Neural cell (in vitro differentiated cells): ENCODE measurements around the gene ZC3H6. TPM values are rescaled to one million over a fixed set of nuclear protein-coding genes. Genes with fewer than 3 reads are reported as not detected.

Experiments used
- H2AFZ ChIP-seq: fragments of 200-600, 300-800 bp; sonication (generic), shearing (Covaris generic); 2 replicates; pipeline ENCODE4 v1.6.0; 2014; ENCODE audit warnings: low read depth, mild to moderate bottlenecking, antibody characterized with exemption, low read length, moderate library complexity
- H3F3A ChIP-seq: fragments of 200-600 bp; shearing (Covaris generic); 2 replicates; pipeline ENCODE4 v1.6.1; 2016; ENCODE audit warnings: mild to moderate bottlenecking, moderate library complexity, mixed read lengths, antibody characterized with exemption, low read length; ENCODE audit not compliant: insufficient read depth, poor library complexity, severe bottlenecking
- H3K27ac ChIP-seq: fragments of 200-600, 300-800 bp; sonication (generic), shearing (Covaris generic); 2 replicates; pipeline ENCODE4 v1.5.1; 2014; ENCODE audit warnings: mild to moderate bottlenecking, low read length, moderate library complexity
- H3K27me3 ChIP-seq: fragments of 300-800, 200-600 bp; sonication (generic), shearing (Covaris generic); 2 replicates; pipeline ENCODE4 v1.6.0; 2014; ENCODE audit warnings: mild to moderate bottlenecking, low read depth, low read length, moderate library complexity; ENCODE audit not compliant: insufficient read depth
- H3K36me3 ChIP-seq: fragments of 300-800, 200-600 bp; sonication (generic), shearing (Covaris generic); 2 replicates; pipeline ENCODE4 v1.5.1; 2014; ENCODE audit warnings: mild to moderate bottlenecking, antibody characterized with exemption, low read length, moderate library complexity; ENCODE audit not compliant: insufficient read depth
- H3K4me2 ChIP-seq: fragments of 300-800, 200-600 bp; sonication (generic), shearing (Covaris generic); 2 replicates; pipeline ENCODE4 v1.6.0; 2014; ENCODE audit warnings: mild to moderate bottlenecking, low read length
- H3K4me3 ChIP-seq: fragments of 300-800, 200-600 bp; sonication (generic), shearing (Covaris generic); 2 replicates; pipeline ENCODE4 v1.5.1; 2014; ENCODE audit warnings: mild to moderate bottlenecking, low read length, moderate library complexity
- H3K79me2 ChIP-seq: fragments of 200-600 bp; shearing (Covaris generic); replicated peaks from 2 replicates; pipeline ENCODE4 v1.6.0; 2014; ENCODE audit warnings: mild to moderate bottlenecking, low read length, moderate library complexity; ENCODE audit not compliant: insufficient read depth
- H3K9ac ChIP-seq: fragments of 300-800, 200-600 bp; sonication (generic), shearing (Covaris generic); 2 replicates; pipeline ENCODE4 v1.6.1; 2016; ENCODE audit warnings: mild to moderate bottlenecking, low read length, mixed read lengths
- H3K9me2 ChIP-seq: fragments of 200-600 bp; shearing (Covaris generic); 2 replicates; pipeline ENCODE4 v1.6.1; 2016; ENCODE audit warnings: mild to moderate bottlenecking, low read length, mixed read lengths; ENCODE audit not compliant: insufficient read depth
- H3K9me3 ChIP-seq: fragments of 200-600, 300-800 bp; sonication (generic), shearing (Covaris generic); 2 replicates; pipeline ENCODE4 v1.6.1; 2016; ENCODE audit warnings: mild to moderate bottlenecking, mixed run types, low read length, moderate library complexity, mixed read lengths
- H4K20me1 ChIP-seq: fragments of 200-600 bp; shearing (Covaris generic); 2 replicates; pipeline ENCODE4 v1.6.1; 2016; ENCODE audit warnings: mild to moderate bottlenecking, mixed run types; ENCODE audit not compliant: insufficient read depth
- CTCF ChIP-seq: fragments of 450-650 bp; IDR thresholded peaks from 2 replicates; pipeline ENCODE4 v1.5.1; 2014; ENCODE audit warnings: antibody characterized with exemption, mild to moderate bottlenecking, moderate library complexity; ENCODE audit not compliant: poor library complexity, severe bottlenecking
- EP300 ChIP-seq: fragments of 450-650 bp; conservative IDR thresholded peaks from 2 replicates; pipeline ENCODE4 v1.6.1; 2014; ENCODE audit warnings: antibody characterized with exemption, mild to moderate bottlenecking, moderate library complexity; ENCODE audit not compliant: poor library complexity, severe bottlenecking
- EZH2 ChIP-seq: fragments of 200-600, 300-800 bp; shearing (Covaris generic), sonication (generic); IDR thresholded peaks from 2 replicates; pipeline ENCODE4 v1.6.1; 2014; ENCODE audit warnings: antibody characterized with exemption, low read length, borderline replicate concordance, mild to moderate bottlenecking; ENCODE audit not compliant: insufficient read depth, poor library complexity, severe bottlenecking
- MXI1 ChIP-seq: fragments of 450-650 bp; conservative IDR thresholded peaks from 2 replicates; pipeline ENCODE4 v1.6.1; 2014; ENCODE audit warnings: antibody characterized with exemption, mild to moderate bottlenecking; ENCODE audit not compliant: poor library complexity, severe bottlenecking
- POLR2AphosphoS5 ChIP-seq: IDR thresholded peaks from 2 replicates; pipeline ENCODE4 v1.6.1; 2012
- RAD21 ChIP-seq: fragments of 450-650 bp; conservative IDR thresholded peaks from 2 replicates; pipeline ENCODE4 v1.6.1; 2014; ENCODE audit warnings: antibody characterized with exemption, mild to moderate bottlenecking, moderate library complexity
- REST ChIP-seq: IDR thresholded peaks from 2 replicates; pipeline ENCODE4 v1.6.1; 2012; ENCODE audit warnings: borderline replicate concordance
- SMC3 ChIP-seq: fragments of 450-650 bp; conservative IDR thresholded peaks from 2 replicates; pipeline ENCODE4 v1.6.1; 2014; ENCODE audit warnings: antibody characterized with exemption, mild to moderate bottlenecking, moderate library complexity; ENCODE audit not compliant: poor library complexity
- TAF1 ChIP-seq: IDR thresholded peaks from 2 replicates; pipeline ENCODE4 v1.6.1; 2012; ENCODE audit warnings: low read depth
- polyA plus RNA-seq: library from polyadenylated mRNA; depleted of rRNA; stranded (reverse); fragments of >200 nt; gene quantifications from 2 replicates; pipeline ENCODE4 v1.2.3, GENCODE V29; 2014

Gene ZC3H6
- polyA plus RNA-seq, 1 donor from 2014 or later: 6.1 TPM

GRCh38 chr2:112335600-112335999, 60.2 kb downstream of the ZC3H6 start:
- TF ChIP-seq MXI1: no peak
- no peak overlapping the region for H3K4me2 ChIP-seq
- no peak overlapping the region for H2AFZ ChIP-seq

GRCh38 chr2:112339986-112340385, 64.6 kb downstream of the ZC3H6 start:
- TF ChIP-seq REST: no peak
- no peak for TF ChIP-seq MXI1
- TF ChIP-seq CTCF: no peak
- no peak for TF ChIP-seq EP300
- TF ChIP-seq TAF1: no peak
- no peak for TF ChIP-seq POLR2AphosphoS5
- TF ChIP-seq SMC3: no peak
- no peak for TF ChIP-seq RAD21
- no peak for TF ChIP-seq EZH2
- Histone ChIP-seq H3K9me3 (no peaks in the 10 kb centered on the region), H3K9ac (no peak overlapping the region), H3K36me3 (no peaks in the 10 kb centered on the region), H3K27me3 (no peaks in the 10 kb centered on the region), H3K27ac (no peak overlapping the region), H3K4me2 (no peak overlapping the region), H3K79me2 (no peaks in the 10 kb centered on the region), H3K4me3 (no peak overlapping the region), H3F3A (no peaks in the 10 kb centered on the region), H2AFZ (no peak overlapping the region), H4K20me1 (no peaks in the 10 kb centered on the region), H3K9me2 (no peaks in the 10 kb centered on the region)

More at GRCh38 chr2:112335600-112335999, 60.2 kb downstream of the ZC3H6 start:
- Histone ChIP-seq H3F3A (no peaks in the 10 kb centered on the region), H3K27me3 (no peaks in the 10 kb centered on the region), H3K9me2 (no peaks in the 10 kb centered on the region), H3K4me3 (no peak overlapping the region), H3K9me3 (no peaks in the 10 kb centered on the region), H4K20me1 (no peaks in the 10 kb centered on the region), H3K9ac (no peak overlapping the region), H3K79me2 (no peaks in the 10 kb centered on the region), H3K27ac (no peak overlapping the region), H3K36me3 (peaks cover 4% of the 10 kb centered on the region)
